Measurements from ENCODE around the gene GPR162. TPM values are rescaled to one million over a fixed set of nuclear protein-coding genes. Genes with fewer than 3 reads are reported as not detected.

The GPR162 gene
- total RNA-seq, 2 experiments from 2014 or later, result 0.30 to 0.51 TPM

GRCh38 chr12:6819106-6820030, 2.3 kb upstream of the GPR162 start:
- POLR2A ChIA-PET, result interaction anchor here (0.8 to 1.0 kb wide), 2 partner anchors 28 to 66 kb away, joined by 3 read pairs; partner anchors contain the start of gene MLF2
- Mint-ChIP-seq H3K4me3 (no peak overlapping the region), H3K4me1 (peaks cover 10% of the 10 kb centered on the region), H3K27me3 (peaks cover 35% of the 10 kb centered on the region), H3K27ac (no peak overlapping the region), H3K36me3 (no peaks in the 10 kb centered on the region), H3K9me3 (no peaks in the 10 kb centered on the region)
- no peak for ATAC-seq (ENCODE audit: low read depth)
- DNase-seq, result no peak

DNA sequence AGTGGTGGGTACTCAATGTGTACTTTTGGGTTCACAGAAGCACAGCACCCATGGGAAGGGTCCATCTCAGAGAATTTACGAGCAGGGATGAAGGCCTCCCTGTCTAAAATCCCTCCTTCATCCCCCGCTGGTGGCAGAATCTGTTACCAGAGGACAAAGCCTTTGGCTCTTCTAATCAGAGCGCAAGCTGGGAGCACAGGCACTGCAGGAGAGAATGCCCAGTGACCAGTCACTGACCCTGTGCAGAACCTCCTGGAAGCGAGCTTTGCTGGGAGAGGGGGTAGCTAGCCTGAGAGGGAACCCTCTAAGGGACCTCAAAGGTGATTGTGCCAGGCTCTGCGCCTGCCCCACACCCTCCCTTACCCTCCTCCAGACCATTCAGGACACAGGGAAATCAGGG, 1.5 kb upstream of the GPR162 start:
- peaks cover 10% of the 10 kb centered on the region for H3K4me1 Mint-ChIP-seq
- peaks cover 38% of the 10 kb centered on the region for H3K27me3 Mint-ChIP-seq
- ATAC-seq (ENCODE audit: low read depth) (no peak), DNase-seq (no peak)
- H3K9me3 Mint-ChIP-seq, result no peaks in the 10 kb centered on the region
- no peak overlapping the region for H3K27ac Mint-ChIP-seq
- POLR2A ChIA-PET, result interaction anchor here (0.6 to 1.0 kb wide), 3 partner anchors 28 to 324 kb away, joined by 3 read pairs; partner anchors contain the start of gene MLF2
- H3K4me3 Mint-ChIP-seq, result no peak overlapping the region
- no peaks in the 10 kb centered on the region for H3K36me3 Mint-ChIP-seq

GRCh38 chr12:6822426-6823135, 960 bp downstream of the GPR162 start:
- POLR2A ChIA-PET, result interaction anchor here (0.6 to 1.4 kb wide), 3 partner anchors 12 to 352 kb away, joined by 3 to 4 read pairs (median 3); partner anchors contain the start of gene VAMP1
- Mint-ChIP-seq H3K4me1 (peaks cover 17% of the 10 kb centered on the region), H3K36me3 (no peaks in the 10 kb centered on the region), H3K4me3 (no peak overlapping the region), H3K27ac (no peak overlapping the region), H3K9me3 (no peaks in the 10 kb centered on the region), H3K27me3 (peaks cover 61% of the 10 kb centered on the region)
- DNase-seq (no peak), ATAC-seq (ENCODE audit: low read depth) (no peak)

DNA sequence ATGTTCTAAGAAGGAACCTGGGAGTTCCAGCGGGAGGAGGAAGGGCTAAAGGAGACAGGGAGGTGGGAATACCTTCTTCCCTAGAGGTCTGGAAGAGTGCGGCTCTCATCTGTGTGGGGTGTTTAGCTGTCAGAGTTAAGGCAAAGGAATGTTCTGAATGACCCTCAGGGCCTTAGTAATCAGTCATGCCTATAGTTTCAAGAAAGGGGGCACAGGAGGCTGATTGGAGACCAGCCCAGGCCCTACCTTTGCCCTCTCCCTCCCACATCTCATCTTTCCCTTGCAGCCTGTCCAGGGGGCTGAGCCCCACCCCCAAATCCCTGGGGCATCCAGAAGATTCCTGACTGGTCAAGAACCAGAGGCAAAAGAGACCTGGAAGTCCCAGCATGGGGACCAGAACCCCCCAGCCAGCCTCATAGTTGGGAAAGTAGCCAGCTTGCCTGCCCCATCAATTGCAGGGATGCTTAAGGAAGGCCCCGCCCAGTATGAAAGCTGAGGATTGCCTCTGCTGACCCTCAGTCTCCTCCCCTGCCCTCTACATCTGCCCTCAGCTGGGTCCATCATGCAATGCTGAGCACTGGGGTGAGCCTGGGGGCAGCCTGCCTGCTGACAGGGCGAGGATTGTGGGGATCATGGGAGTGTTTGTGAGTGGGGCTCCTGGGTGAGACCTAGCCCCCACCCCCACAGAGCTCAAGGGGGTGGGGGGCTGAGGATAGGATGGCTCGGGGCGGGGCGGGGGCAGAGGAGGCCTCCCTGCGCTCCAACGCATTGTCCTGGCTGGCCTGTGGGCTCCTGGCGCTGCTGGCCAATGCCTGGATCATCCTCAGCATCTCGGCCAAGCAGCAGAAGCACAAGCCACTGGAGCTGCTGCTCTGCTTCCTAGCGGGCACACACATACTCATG, 1.8 kb downstream of the GPR162 start:
- peaks cover 20% of the 10 kb centered on the region for H3K4me1 Mint-ChIP-seq
- H3K4me3 Mint-ChIP-seq, result no peak overlapping the region
- DNase-seq (peak; percentile 31), ATAC-seq (ENCODE audit: low read depth) (no peak)
- no peaks in the 10 kb centered on the region for H3K36me3 Mint-ChIP-seq
- H3K27ac Mint-ChIP-seq, result no peak overlapping the region
- no peaks in the 10 kb centered on the region for H3K9me3 Mint-ChIP-seq
- peaks cover 62% of the 10 kb centered on the region for H3K27me3 Mint-ChIP-seq
- POLR2A ChIA-PET, result interaction anchor here (0.6 to 1.4 kb wide), 3 partner anchors 16 to 353 kb away, joined by 3 read pairs; partner anchors contain the start of gene VAMP1

- H3K27me3 Mint-ChIP-seq, result peaks cover 67% of the 10 kb centered on the region
- peaks cover 25% of the 10 kb centered on the region for H3K4me1 Mint-ChIP-seq
- H3K27ac Mint-ChIP-seq, result no peak overlapping the region
- no peak for ATAC-seq (ENCODE audit: low read depth)
- no peak overlapping the region for H3K4me3 Mint-ChIP-seq
- H3K9me3 Mint-ChIP-seq, result no peaks in the 10 kb centered on the region
- H3K36me3 Mint-ChIP-seq, result no peaks in the 10 kb centered on the region
- POLR2A ChIA-PET, result interaction anchor here (0.9 kb wide), 1 partner anchor 15 kb away, joined by 3 read pairs; no protein-coding TSS in a partner anchor
- no peak for DNase-seq
Observed at GRCh38 chr12:6824085-6824775, 2.6 kb downstream of the GPR162 start.

DNA sequence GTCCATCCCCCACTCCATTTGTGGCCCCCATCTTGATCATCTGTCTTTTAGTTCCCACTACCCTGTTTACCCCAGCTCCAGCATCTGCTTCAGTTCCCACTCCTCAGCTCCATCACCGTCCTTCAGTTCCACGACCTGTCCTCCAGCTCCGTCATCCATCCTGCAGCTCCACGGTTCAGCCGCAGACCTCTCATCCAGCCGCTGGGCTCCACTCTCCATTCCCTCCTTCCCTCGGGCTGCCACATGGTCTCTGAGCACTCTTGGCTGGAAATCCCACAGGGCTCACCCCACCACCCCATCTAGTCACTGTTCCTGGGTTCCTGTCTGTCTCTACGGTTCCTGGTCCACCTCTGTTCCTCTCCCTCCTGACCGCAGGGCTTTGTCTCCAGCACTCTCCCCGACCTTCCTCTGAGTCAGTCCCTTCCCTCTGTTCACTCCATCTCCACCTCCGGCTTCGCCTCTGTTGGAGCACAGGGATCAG, 3.3 kb downstream of the GPR162 start:
- no peak overlapping the region for H3K4me3 Mint-ChIP-seq
- peaks cover 25% of the 10 kb centered on the region for H3K4me1 Mint-ChIP-seq
- no peaks in the 10 kb centered on the region for H3K9me3 Mint-ChIP-seq
- H3K27me3 Mint-ChIP-seq, result peaks cover 74% of the 10 kb centered on the region
- POLR2A ChIA-PET, result interaction anchor here (0.9 kb wide), 1 partner anchor 16 kb away, joined by 3 read pairs; no protein-coding TSS in a partner anchor
- no peaks in the 10 kb centered on the region for H3K36me3 Mint-ChIP-seq
- ATAC-seq (ENCODE audit: low read depth) (no peak), DNase-seq (peak; percentile 29)
- no peak overlapping the region for H3K27ac Mint-ChIP-seq

- Mint-ChIP-seq H3K36me3 (no peaks in the 10 kb centered on the region), H3K27me3 (peaks cover 76% of the 10 kb centered on the region), H3K27ac (no peak overlapping the region), H3K4me3 (no peak overlapping the region), H3K9me3 (no peaks in the 10 kb centered on the region), H3K4me1 (peaks cover 25% of the 10 kb centered on the region)
- POLR2A ChIA-PET, result interaction anchor here (0.9 to 1.4 kb wide), 2 partner anchors 17 to 73 kb away, joined by 3 to 5 read pairs; partner anchors contain the start of gene MLF2
- peak; percentile 86 for DNase-seq
- ATAC-seq (ENCODE audit: low read depth), result peak; percentile 62
Observed at GRCh38 chr12:6825398-6826124, 3.9 kb downstream of the GPR162 start.

DNA sequence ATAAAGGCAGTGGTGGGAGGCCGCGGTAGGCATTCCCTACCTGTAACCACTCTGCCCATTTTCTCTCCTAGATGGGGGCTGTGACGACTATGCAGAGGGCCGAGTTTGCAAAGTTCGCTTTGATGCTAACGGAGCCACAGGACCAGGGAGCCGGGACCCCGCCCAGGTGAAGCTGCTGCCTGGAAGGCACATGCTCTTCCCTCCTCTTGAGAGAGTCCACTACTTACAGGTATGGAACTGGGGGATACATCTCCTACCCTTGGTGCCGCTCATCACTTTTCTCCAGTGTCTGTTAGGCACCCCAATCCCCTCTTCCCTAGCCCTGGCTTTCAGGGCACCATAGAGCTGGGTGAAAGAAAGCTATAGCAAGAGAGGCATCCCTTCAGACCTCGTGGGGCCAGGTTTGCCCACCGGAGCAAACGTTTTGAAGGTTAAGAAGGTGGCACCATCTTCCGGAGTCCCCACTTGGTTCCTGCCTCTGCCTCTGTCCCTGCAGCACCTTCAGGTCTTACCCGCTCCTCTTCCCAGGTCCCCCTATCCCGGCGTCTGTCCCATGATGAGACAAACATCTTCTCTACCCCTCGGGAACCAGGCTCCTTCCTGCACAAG, 4.6 kb downstream of the GPR162 start:
- no peak for ATAC-seq (ENCODE audit: low read depth)
- H3K27me3 Mint-ChIP-seq, result peaks cover 73% of the 10 kb centered on the region
- no peak overlapping the region for H3K4me3 Mint-ChIP-seq
- DNase-seq, result peak; percentile 30
- H3K4me1 Mint-ChIP-seq, result peaks cover 20% of the 10 kb centered on the region
- no peaks in the 10 kb centered on the region for H3K36me3 Mint-ChIP-seq
- H3K27ac Mint-ChIP-seq, result no peak overlapping the region
- POLR2A ChIA-PET, result interaction anchor here (1.4 kb wide), 1 partner anchor 73 kb away, joined by 5 read pairs; the partner anchor contains the start of gene MLF2
- no peaks in the 10 kb centered on the region for H3K9me3 Mint-ChIP-seq

- no peaks in the 10 kb centered on the region for H3K9me3 Mint-ChIP-seq
- peak overlapping the region; percentile 58 for H3K4me3 Mint-ChIP-seq
- peaks cover 73% of the 10 kb centered on the region for H3K27me3 Mint-ChIP-seq
- POLR2A ChIA-PET, result interaction anchor here (1.4 kb wide), 1 partner anchor 74 kb away, joined by 5 read pairs; the partner anchor contains the start of gene MLF2
- no peaks in the 10 kb centered on the region for H3K36me3 Mint-ChIP-seq
- peaks cover 17% of the 10 kb centered on the region for H3K4me1 Mint-ChIP-seq
- no peak overlapping the region for H3K27ac Mint-ChIP-seq
- ATAC-seq (ENCODE audit: low read depth) (no peak), DNase-seq (peak; percentile 32)
Observed at GRCh38 chr12:6826734-6827436, 5.3 kb downstream of the GPR162 start.

DNA sequence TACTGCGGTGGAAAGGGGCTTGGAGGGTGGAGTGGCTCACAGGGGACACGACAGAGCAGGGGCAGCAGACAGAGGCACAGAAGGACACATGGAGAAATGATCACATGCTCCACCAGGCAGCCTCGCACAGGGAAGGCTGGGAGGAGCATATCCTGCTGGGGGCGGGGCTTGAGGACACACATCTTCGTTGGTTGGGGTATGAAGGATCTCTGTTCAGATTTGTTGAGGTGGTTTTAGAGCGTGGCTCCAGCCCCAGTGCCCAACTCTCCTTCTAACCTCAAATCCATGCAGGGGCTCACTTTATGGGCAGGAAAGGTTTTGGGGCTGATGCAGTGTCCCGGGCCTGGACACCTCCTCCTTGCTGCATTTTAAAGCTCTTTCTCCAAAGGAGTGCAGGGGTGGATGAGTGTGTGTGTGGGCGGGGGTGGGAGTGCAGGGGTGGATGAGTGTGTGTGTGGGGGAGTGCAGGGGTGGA, 5.9 kb downstream of the GPR162 start:
- Mint-ChIP-seq H3K27me3 (peaks cover 71% of the 10 kb centered on the region), H3K27ac (no peak overlapping the region), H3K4me1 (peaks cover 15% of the 10 kb centered on the region), H3K9me3 (no peaks in the 10 kb centered on the region), H3K36me3 (no peaks in the 10 kb centered on the region), H3K4me3 (peak overlapping the region; percentile 58)
- DNase-seq (peak; percentile 54), ATAC-seq (ENCODE audit: low read depth) (no peak)
- POLR2A ChIA-PET, result interaction anchor here (1.7 kb wide), 1 partner anchor 24 kb away, joined by 5 read pairs; the partner anchor contains the start of gene CDCA3
